ENCODE data around the gene IL1RAPL1. TPM values are rescaled to one million over a fixed set of nuclear protein-coding genes. Genes with fewer than 3 reads are reported as not detected.

IL1RAPL1 gene
- total and polyA plus RNA-seq, 9 of the 15 experiments (the other 6 are each of a cell fraction or from before 2014, with no cell fraction given) = 0.04 to 0.07 (median 0.04) TPM; not detected in 6

DNA sequence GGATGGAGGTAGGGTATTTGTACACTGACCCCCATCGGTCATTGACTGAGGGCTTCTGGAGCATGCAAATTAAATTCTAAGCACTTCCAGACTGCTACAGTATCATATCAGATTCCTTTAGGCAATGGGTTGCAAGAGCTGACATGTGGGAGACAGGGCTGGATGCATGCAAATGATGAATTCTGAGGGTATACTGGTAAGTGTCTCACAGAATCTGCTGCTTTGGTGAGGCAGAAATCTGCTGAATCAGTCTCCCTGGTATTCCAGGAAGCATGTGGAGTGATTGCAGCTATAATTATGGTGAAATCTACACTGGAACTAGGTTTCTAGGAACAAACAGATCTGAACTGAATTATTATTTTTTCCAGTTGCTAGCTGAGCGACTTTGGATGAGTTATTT lies 943.3 kb downstream of the IL1RAPL1 start (continued):
- TF ChIP-seq PURB (CRISPR knock-in tag; IDR thresholded peaks at IDR 0.05; ENCODE audit: low read depth) = no peak

DNA sequence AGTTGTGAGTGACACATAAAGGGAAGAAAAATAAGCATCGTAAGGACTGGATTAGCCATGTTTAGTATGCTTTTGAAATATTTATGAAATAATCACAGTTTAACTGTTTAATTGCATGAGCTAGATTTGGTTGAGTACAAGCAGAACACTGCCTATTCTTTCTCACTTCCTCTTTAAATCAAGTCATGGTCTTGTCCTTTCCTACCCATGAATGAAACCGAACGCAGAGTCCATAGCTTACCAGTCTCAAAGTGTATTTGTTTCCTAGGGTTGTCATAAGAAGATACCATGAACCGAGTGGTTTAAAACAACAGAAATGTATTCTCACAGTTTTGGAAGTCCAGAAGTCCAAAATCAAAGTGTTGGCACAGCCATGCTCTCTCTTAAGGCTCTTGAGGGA lies 944.1 kb downstream of the IL1RAPL1 start:
- POLR2A ChIA-PET = no interaction called here
- no peaks in the 10 kb centered on the region for H3K27me3 ChIP-seq (ENCODE audit: control insufficient read depth in 2 of 2, insufficient read depth in 2 of 2, low read length in 2 of 2)
- no peaks in the 10 kb centered on the region for H3K9me3 ChIP-seq (replicated peaks; ENCODE audit: control insufficient read depth, insufficient read depth, low read depth, low read length)
- 0% methylated on average over 4 of the region's 4 CpGs for WGBS (ENCODE audit: insufficient coverage, low coverage, missing lambda C conversion rate)
- no peak for FAIRE-seq
- CTCF ChIA-PET (ENCODE audit: low intra/inter-chr PET ratio) = no interaction called here
- no peaks in the 10 kb centered on the region for H3K36me3 ChIP-seq (ENCODE audit: control insufficient read depth, insufficient read depth, low read length)
- H2AFZ ChIP-seq (ENCODE audit: low read depth, low read length) = no peak overlapping the region
- DNase-seq (ENCODE audit: extremely low read depth in 1 of 4, low spot score in 3 of 4) = no peak
- BruUV-seq (replicated peaks) = no TSS peak
- H3K4me1 ChIP-seq (replicated peaks in 1 of 2; ENCODE audit: control insufficient read depth in 2 of 2, insufficient read depth in 2 of 2, low read length in 2 of 2) = no peaks in the 10 kb centered on the region; a peak in 1 of 5 replicates
- no peaks in the 10 kb centered on the region for H3K79me2 ChIP-seq (ENCODE audit: control insufficient read depth, insufficient read depth, low read length)
- H3K9ac ChIP-seq (ENCODE audit: insufficient read depth in 1 of 2, low read depth in 2 of 2, low read length in 2 of 2) = no peak overlapping the region
- H3K4me3 ChIP-seq = no peak overlapping the region
- in situ Hi-C loops (cut with MboI) = no loop called here
- H3K4me2 ChIP-seq (ENCODE audit: insufficient read depth, low read length) = no peak overlapping the region
- H4K20me1 ChIP-seq (replicated peaks; ENCODE audit: control insufficient read depth, insufficient read depth, low read length) = no peaks in the 10 kb centered on the region
- intact Hi-C loops (cut with micrococcal nuclease) = no loop called here
- no peaks in the 10 kb centered on the region for H3K9me1 ChIP-seq (ENCODE audit: control insufficient read depth, insufficient read depth, low read length)
- TF ChIP-seq SAFB (IDR thresholded peaks at IDR 0.05; ENCODE audit: borderline replicate concordance, low read depth, low read length) (no peak), FOXA3 (CRISPR knock-in tag; conservative IDR thresholded peaks at IDR 0.05 in 1 of 2, IDR thresholded peaks at IDR 0.05 in 1 of 2) (no peak), HDGF (IDR thresholded peaks at IDR 0.05) (no peak), MTF1 (CRISPR knock-in tag; IDR thresholded peaks at IDR 0.05; ENCODE audit: borderline replicate concordance) (no peak), NR2C2 (CRISPR knock-in tag; IDR thresholded peaks at IDR 0.05) (no peak), NR2C2 (tag; IDR thresholded peaks at IDR 0.05) (no peak), PCBP1 (IDR thresholded peaks at IDR 0.05; ENCODE audit: low read depth, low read length, poor library complexity, severe bottlenecking) (no peak), POLR2A (conservative IDR thresholded peaks at IDR 0.05) (no peak), ZNF174 (CRISPR knock-in tag; IDR thresholded peaks at IDR 0.05) (no peak), HDAC1 (IDR thresholded peaks at IDR 0.05) (no peak), SNIP1 (IDR thresholded peaks at IDR 0.05; ENCODE audit: low read depth) (no peak), MEF2A (IDR thresholded peaks at IDR 0.05; ENCODE audit: control insufficient read depth, low read depth, low read length) (no peak), ZBED1 (IDR thresholded peaks at IDR 0.05) (no peak), ETV6 (IDR thresholded peaks at IDR 0.05; ENCODE audit: borderline replicate concordance in 1 of 2, low read depth in 2 of 2, low read length in 1 of 2) (no peak), ETV6 (CRISPR knock-in tag; IDR thresholded peaks at IDR 0.05; ENCODE audit: borderline replicate concordance) (no peak), RBFOX2 (IDR thresholded peaks at IDR 0.05; ENCODE audit: low read depth, low read length) (no peak)
- TF ChIP-seq, protein P1, sequence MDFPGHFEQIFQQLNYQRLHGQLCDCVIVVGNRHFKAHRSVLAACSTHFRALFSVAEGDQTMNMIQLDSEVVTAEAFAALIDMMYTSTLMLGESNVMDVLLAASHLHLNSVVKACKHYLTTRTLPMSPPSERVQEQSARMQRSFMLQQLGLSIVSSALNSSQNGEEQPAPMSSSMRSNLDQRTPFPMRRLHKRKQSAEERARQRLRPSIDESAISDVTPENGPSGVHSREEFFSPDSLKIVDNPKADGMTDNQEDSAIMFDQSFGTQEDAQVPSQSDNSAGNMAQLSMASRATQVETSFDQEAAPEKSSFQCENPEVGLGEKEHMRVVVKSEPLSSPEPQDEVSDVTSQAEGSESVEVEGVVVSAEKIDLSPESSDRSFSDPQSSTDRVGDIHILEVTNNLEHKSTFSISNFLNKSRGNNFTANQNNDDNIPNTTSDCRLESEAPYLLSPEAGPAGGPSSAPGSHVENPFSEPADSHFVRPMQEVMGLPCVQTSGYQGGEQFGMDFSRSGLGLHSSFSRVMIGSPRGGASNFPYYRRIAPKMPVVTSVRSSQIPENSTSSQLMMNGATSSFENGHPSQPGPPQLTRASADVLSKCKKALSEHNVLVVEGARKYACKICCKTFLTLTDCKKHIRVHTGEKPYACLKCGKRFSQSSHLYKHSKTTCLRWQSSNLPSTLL (IDR thresholded peaks at IDR 0.05) = no peak
- ATAC-seq = no peak
- H3K27ac ChIP-seq (ENCODE audit: extremely low read depth, low read depth, low read length) = no peak overlapping the region

Data from K562 (cell line).